SU-DHL-6 (cell line): ENCODE data around the gene CSF2.

ENCODE experiments used
- CTCF ChIP-seq: fragments of 200-600 bp; sonication (generic); IDR thresholded peaks from one replicate; pipeline ENCODE4 v1.5.1; 2017; ENCODE audit warnings: antibody characterized with exemption, mild to moderate bottlenecking, low read length, moderate library complexity; ENCODE audit not compliant: insufficient read depth, poor library complexity, severe bottlenecking
- EZH2phosphoT487 ChIP-seq: fragments of 200-600 bp; sonication (generic), shearing (Covaris generic); conservative IDR thresholded peaks from 2 replicates; pipeline ENCODE4 v1.6.1; 2018; ENCODE audit warnings: mild to moderate bottlenecking, antibody characterized with exemption, low read length, moderate library complexity, mixed read lengths

DNA sequence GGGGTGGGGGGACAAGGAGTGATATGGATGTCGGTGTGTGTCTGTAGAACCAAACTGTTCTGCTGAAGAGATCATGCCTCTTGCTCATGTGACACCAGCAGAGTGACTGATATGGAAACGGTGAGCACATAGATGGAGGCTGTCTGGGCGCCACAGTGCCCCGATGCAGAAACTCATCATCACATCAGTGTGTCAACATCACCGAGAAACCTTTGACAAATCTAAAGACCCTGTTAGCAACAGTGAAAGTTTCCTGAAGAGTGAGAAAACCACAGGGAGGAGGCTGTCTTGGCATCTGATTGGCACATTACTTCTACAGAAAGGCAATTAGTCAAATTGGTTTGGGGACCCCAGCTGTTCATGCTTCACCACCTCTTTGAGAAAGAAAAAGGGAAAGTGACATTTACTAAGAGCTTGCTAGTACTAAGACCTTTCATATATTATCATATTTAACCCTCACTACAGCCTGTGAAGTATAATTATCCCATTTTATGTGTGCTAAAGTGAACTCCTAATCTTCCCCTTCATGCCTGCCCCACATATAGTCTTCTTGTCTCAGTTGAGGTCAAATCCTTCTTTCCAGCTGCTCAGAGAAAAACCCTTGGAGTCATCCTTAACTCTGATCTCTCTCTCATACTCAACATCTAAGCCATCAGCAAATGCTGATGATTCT lies 25.6 kb downstream of the CSF2 start:
- TF ChIP-seq CTCF (no peak), EZH2phosphoT487 (no peak)
